HTERT RPE-1 (cell line): ENCODE results near the gene SCARF1.

Experiments used
- in situ Hi-C: fragments of 300-500 bp; cut with MboI; formaldehyde crosslinking; loops from 4 replicates; pipeline ENCODE4 v1.14.3; 2020; ENCODE audit warnings: low sequenced_read_pairs

SCARF1 gene

GRCh38 chr17:1605681-1606351, 39.7 kb downstream of the SCARF1 start:
- in situ Hi-C loops = no loop called here

GRCh38 chr17:1604831-1605528, 40.6 kb downstream of the SCARF1 start:
- in situ Hi-C loops = no loop called here

GRCh38 chr17:1601571-1601970, 44.0 kb downstream of the SCARF1 start:
- in situ Hi-C loops = no loop called here

- in situ Hi-C loops = no loop called here
Measured at GRCh38 chr17:1598399-1599095, 47.0 kb downstream of the SCARF1 start.

GRCh38 chr17:1597861-1598342, 47.6 kb downstream of the SCARF1 start:
- in situ Hi-C loops = no loop called here

GRCh38 chr17:1593630-1593931, 52.0 kb downstream of the SCARF1 start:
- in situ Hi-C loops = no loop called here

- in situ Hi-C loops = no loop called here
Measured at GRCh38 chr17:1592751-1593629, 52.5 kb downstream of the SCARF1 start.

- in situ Hi-C loops = no loop called here
Measured at GRCh38 chr17:1591474-1592090, 54.0 kb downstream of the SCARF1 start.

GRCh38 chr17:1590747-1591473, 54.6 kb downstream of the SCARF1 start:
- in situ Hi-C loops = no loop called here

- in situ Hi-C loops = no loop called here
Measured at GRCh38 chr17:1590029-1590746, 55.3 kb downstream of the SCARF1 start.

- in situ Hi-C loops = no loop called here
Measured at GRCh38 chr17:1588821-1589585, 56.5 kb downstream of the SCARF1 start.

- in situ Hi-C loops = no loop called here
Measured at GRCh38 chr17:1584167-1584566, 61.4 kb downstream of the SCARF1 start.
